OCI-LY7 (cell line): ENCODE results near the gene SLC1A7.

Experiments used
- EZH2phosphoT487 ChIP-seq: fragments of 200-600 bp; sonication (generic); IDR thresholded peaks from 2 replicates; pipeline ENCODE4 v1.6.1; 2018; ENCODE audit warnings: low read depth, borderline replicate concordance, mild to moderate bottlenecking, mixed run types, antibody characterized with exemption, low read length, moderate library complexity, mixed read lengths
- TF ChIP-seq, protein P1 (sequence below): fragments of 200-600 bp; sonication (generic); conservative IDR thresholded peaks from 2 replicates; pipeline ENCODE4 v1.5.1; 2014; ENCODE audit warnings: mild to moderate bottlenecking, antibody characterized with exemption, low read length, moderate library complexity, mixed read lengths

DNA sequence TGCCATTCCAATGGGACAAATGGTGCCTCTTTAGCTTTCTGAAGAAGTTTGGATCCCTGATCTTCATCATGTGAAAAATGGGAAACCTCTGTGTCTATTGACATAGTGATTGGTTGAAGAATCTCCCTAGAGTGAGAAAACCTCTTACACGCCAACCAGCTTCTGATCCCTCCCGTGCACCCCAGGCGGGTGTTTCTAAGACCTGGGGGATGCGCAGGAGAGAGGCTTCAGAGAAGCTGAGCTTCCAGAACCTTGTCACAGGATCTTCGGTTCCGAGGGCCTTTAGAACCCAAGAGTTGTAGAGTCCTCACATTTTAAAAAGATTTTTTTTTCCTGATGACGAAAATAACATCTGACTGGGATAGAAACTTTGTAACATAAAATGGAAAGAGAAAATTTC lies 69.2 kb downstream of the SLC1A7 start:
- TF ChIP-seq, protein P1, sequence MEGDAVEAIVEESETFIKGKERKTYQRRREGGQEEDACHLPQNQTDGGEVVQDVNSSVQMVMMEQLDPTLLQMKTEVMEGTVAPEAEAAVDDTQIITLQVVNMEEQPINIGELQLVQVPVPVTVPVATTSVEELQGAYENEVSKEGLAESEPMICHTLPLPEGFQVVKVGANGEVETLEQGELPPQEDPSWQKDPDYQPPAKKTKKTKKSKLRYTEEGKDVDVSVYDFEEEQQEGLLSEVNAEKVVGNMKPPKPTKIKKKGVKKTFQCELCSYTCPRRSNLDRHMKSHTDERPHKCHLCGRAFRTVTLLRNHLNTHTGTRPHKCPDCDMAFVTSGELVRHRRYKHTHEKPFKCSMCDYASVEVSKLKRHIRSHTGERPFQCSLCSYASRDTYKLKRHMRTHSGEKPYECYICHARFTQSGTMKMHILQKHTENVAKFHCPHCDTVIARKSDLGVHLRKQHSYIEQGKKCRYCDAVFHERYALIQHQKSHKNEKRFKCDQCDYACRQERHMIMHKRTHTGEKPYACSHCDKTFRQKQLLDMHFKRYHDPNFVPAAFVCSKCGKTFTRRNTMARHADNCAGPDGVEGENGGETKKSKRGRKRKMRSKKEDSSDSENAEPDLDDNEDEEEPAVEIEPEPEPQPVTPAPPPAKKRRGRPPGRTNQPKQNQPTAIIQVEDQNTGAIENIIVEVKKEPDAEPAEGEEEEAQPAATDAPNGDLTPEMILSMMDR: no peak
- no peak for TF ChIP-seq EZH2phosphoT487
